SIG-M5 treated with dmso at 0.1 percent for 504 hours (cell line): Measurements from ENCODE around the gene C12orf56.
A peak's percentile ranks its signal among the peaks of the same experiment; 100 is the strongest.

Experiments used
- DNase-seq: peaks from one replicate; lab custom pipeline; 2025; ENCODE audit not compliant: unreplicated experiment; lab: John Stamatoyannopoulos, UW

The C12orf56 gene, protein sequence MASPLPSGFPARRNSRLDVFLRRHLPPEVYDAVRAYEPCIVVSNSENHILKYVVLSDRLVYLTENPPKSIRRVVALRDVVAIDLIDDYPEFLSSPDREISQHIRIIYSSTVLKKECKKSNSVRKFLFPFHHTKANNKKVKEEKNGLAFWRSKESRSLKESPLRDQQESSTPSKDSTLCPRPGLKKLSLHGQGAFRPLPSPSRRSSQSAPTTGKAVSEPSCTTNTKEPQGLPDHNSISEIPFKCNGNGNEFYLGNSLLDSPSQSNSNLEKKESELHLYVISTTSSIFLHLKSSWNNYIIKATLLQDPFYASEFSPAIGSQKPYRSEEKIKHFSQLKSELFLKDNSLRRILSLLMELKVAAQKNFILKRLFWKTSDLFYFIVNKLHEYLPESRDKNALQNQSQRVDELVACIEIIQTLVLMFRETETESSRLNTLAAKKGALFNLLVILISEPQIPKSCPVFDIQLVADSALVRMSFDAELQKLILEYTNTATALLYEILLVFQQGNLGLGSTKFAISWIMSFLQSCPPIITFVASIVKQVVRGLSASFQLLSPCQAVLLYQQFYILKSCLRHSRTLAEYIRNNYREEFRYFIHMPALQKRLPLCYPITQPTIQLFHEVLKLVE

GRCh38 chr12:64390275-64390851 is at the start of gene C12orf56:
C12orf56 (minus strand) TSS chr12:64390758; CDS start chr12:64390565, 193 bp downstream.
- no peak for DNase-seq

GRCh38 chr12:64440100-64440499 is 49.5 kb upstream of the C12orf56 start:
- no peak for DNase-seq

GRCh38 chr12:64433915-64434314 is 43.4 kb upstream of the C12orf56 start:
- no peak for DNase-seq

DNA sequence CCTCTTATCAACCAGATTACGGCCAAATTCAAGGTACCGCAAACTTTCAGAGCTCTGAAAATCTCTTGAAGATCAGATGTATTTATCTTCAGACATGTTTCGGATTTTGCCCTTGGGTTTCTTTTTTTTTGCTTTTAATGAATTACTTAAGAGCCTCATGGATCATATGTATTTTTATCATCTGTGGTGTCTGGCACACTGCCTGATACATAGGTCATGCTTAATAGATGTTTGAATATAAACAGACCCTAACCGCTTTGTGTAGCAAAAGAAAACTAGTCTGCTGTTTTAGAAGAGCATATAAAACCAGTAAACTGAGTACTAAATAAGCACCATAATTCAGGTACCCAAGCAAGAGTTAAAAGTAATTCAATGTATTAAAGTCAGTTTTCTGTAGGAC is 41.2 kb upstream of the C12orf56 start:
- no peak for DNase-seq

GRCh38 chr12:64430886-64431285 is 40.3 kb upstream of the C12orf56 start:
- no peak for DNase-seq

DNA sequence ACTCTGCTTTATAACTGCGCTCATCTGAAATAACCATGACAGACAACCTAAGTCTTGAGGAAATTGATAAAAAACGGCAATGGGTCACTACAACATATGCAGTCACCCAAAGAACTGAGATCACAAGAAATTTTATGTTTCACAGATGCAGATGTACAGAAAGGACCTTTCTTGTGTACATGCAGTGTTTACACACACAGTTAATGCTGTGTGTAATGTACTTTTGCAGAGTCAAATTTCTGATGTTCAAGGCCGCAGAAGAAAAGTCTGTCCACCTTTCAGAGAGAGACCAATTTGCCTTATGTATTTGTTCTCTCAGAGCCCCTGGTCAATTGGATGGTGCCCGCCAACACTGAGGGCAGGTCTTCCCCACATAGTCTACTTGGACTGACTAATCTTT is 38.4 kb upstream of the C12orf56 start:
- no peak for DNase-seq

- no peak for DNase-seq
These were observed 37.4 kb upstream of the C12orf56 start for GRCh38 chr12:64427988-64428387.

DNA sequence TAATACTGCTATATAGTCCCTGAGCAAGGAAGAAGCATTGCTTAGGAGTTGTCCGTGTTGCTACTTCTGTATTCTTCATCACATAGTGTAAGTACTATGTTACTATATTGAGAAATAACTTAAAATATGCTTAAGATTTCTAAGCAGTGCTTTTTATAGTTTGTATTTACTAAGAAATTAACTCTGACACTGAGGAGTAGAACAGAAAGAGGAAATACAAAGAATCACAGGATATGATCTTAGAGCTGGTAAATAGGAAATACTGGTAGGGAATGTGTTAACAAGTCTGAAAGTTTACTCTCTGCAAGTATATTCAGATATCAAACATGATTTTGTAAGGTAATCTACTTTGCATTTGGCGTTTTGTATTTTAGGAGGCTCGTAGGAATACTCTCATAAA is 29.1 kb upstream of the C12orf56 start:
- DNase-seq: no peak

DNA sequence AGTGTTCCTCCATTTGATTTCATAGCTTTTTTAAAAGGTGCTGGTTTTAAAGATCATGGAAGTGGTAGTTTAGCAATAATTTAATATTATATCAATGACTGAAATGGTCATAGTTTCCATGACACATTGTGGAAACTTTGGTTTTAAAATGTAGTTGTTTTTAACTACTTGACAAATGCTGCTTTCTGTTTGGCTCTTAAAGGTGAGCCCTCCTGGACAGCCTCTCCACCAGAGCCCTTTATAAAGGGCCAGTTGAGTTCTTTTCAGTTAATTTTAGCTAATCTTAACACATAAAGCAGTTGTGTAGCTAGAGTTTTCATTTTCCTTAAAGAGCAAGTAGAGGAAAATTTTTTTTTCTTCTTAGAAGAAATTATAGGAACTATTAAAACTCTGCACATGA is 27.7 kb upstream of the C12orf56 start:
- DNase-seq: no peak

- no peak for DNase-seq
These were observed 23.3 kb upstream of the C12orf56 start for GRCh38 chr12:64413884-64414283.

DNA sequence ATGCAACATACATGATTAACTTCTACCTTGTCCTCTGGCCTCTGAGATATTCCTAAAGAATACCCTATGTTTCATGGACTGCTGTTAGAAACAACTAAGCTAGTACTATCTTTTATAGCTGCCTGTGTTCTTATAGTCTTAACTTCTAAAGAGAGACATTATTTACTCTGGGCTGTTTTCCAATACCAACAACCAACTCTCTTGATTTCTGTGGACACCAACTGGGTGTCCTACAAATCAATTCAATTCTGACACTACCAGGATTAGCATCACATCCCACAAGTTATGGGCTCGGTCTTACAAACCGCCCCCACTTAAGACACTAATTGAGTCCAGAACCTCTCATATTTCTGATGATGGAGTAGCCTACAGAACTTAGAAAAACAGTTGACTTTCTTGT is 21.9 kb upstream of the C12orf56 start:
- no peak for DNase-seq

- DNase-seq: no peak
These were observed 20.9 kb upstream of the C12orf56 start for GRCh38 chr12:64411427-64411826.

- DNase-seq: no peak
These were observed 17.0 kb upstream of the C12orf56 start for GRCh38 chr12:64407342-64408223.

DNA sequence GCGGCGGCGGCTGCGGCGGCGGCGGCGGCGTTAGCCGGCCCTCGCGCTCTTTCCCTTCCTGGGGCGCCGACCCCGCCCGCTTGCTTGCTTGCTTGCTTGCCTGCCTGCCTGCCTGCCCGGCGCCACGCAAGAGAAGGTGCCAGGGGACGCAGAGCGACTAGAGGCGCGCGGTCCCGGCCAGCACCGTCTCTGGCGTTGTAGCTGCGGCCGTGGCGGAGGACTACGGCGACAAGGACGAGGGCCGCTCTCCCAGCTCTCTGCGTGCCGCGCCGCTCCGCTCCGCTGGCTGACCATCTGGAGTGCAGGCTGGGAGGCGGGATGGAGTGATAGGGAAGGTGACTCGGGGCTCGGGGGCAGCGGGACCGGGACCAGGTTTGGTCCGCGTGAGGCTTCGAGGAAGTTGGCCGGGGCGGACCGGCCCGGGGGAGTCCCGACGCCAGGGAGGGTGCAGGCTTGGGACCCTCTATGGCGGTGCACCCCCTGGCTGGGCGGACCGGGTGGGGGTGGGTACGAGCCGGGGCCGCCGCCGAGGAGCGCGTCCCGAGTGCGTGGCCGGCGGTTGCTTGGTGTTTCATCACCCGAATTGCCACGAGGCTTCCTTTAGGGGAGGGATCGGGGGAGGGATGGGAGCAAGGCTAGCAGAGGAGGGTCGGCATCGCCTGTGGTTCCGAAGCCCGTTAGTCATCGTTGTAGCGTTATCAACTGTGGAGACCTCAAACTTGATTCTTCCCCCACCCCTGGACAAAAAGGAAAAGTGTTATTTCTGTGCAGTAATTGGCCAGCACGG is 14.1 kb upstream of the C12orf56 start:
- DNase-seq: peak; percentile 78

DNA sequence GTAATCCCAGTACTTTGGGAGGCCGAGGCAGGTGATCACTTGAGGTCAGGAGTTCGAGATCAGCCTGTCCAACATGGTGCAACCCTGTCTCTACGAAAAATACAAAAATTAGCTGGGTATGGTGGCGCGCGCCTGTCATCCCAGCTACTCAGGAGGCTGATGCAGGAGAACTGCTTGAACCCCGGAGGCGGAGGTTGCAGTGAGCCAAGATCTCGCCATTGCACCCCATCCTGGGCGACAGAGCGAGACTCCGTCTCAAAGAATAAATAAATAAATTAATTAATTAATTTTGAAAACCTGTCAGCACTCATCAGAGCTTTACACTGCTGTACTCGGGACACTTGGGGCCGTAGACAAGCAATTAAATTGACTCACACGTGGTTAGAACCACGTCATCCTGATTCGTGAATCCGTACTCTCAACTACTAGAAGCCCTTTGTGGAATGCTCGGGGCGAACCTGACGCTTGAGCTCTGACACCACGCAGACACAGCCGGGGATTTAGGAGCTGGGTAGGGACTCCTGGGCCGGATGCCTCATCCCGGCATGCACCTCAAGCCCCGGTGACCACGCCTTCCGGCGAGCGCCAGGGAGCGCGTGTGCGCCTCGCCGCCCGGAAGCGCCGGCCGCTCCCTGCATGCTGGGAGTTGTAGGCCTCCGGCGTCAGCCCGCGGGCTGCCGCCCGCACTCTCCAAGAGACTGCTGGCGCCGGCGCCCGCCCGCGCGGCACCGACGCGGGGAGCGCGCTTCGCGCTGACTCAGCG is 13.3 kb upstream of the C12orf56 start, which contains the start of gene XPOT:
TSS of gene XPOT (plus strand) at position 686 of the 763 bp plus-strand sequence. CDS start 5,644 bp downstream, outside the sequence.
- DNase-seq: peak; percentile 96

- DNase-seq: no peak
These were observed 11.6 kb upstream of the C12orf56 start for GRCh38 chr12:64402181-64402580.

DNA sequence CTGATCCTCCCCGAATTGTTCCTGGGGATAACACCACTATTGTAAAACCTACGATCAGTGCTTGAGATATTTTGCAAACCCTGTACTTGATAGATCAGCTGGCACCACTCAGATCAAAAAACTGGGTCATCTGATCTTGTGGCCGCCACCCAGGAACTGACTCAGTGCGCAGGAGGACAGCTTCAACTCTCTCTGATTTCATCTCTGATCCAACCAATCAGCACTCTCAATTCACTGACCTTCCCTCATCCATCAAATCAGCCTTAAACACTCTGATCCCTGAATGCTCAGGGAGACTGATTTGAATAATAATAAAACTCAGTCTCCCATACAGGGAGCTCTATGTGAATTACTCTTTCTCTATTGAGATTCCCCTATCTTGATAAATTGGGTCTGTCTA is 9.5 kb upstream of the C12orf56 start:
- no peak for DNase-seq

DNA sequence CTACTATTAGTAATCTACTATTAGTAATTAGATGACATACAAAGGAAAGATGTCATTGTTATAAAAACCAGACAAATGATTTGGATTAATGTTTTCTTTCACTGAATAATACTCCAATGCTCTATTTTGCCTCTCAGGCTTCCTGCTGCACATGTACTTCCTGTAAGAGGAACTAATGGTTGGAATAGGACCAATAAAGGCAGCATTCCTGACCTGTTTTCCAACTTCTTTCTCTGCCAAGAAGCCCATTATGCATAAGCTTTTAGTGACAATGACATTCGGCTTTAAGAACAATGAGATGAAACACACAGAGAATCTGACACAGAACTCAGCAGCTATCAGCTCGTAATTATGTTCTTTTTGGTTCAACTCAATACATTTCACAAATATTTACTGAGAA is 5.2 kb upstream of the C12orf56 start:
- DNase-seq: no peak

DNA sequence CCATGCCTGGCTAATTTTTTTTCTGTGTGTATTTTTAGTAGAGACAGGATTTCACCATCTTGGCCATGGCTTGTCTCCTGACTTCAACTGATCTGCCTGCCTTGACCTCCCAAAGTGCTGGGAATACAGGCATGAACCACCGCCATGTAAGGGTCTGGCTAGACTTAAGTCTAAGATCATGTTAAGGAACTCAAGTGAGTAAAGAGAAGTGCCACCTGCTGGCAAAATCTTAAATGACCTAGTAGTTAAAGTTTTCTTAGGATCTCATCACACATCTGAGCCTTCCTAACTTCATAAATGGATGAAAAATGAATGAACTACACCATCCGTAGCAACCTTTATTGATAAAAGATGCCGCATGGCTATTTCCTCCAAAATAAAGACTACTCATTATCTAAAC is 1.7 kb upstream of the C12orf56 start:
- peak; percentile 60 for DNase-seq

GRCh38 chr12:64389154-64389553 is 1.4 kb downstream of the C12orf56 start:
- no peak for DNase-seq
